SIG-M5 treated with dmso at 0.1 percent for 504 hours (cell line): ENCODE data around the gene SDR9C7.
"Not testable (repeated sequence)": the region's sequence is repeated elsewhere in the genome, so short reads cannot be mapped to it uniquely, and the experiment has no call there.

Experiments used
- DNase-seq: peaks from one replicate; lab custom pipeline; 2025; ENCODE audit not compliant: unreplicated experiment; lab: John Stamatoyannopoulos, UW

SDR9C7 gene

DNA sequence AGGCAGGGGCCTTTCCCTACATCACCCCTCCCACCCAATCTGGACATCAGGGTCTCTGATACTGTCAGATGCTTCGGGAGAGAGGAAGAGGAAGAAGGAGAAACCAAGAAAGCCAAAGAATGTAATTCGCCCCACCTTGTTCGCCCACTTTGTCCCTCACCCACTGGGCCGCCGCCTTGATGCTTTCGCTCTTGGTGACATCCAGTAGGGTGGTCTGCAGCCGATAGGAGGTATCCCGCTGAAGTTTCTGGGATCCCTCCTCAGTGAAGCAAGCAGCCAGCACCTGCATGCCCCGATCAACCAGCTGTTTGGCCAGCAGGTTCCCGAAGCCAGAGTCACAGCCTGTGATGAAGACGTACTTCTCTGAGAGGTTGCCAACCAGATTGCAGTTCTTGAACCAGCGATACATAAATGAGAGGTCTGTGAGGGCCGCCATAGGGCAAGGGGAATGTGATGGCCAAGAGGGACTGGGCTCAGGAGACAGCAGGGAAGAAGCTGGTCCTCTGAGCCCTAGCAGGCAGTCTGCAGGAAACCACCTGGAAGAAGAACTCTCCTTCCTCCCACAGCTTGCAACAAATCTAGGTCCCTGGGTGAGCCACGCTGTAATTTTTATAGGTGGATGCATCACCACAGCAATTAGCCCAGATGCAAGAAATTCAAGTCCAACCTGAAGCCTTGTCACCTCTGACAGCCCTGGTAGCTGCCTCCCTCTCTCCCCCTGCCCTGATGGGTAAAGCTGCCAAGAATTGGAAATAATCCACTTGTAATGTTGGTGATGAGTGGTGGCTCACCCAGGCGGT lies at the start of gene SDR9C7:
Gene SDR9C7 (minus strand): TSS at position 583 of the 800 bp plus-strand sequence. CDS start 147 bp downstream, at position 436.
- DNase-seq, result no peak

DNA sequence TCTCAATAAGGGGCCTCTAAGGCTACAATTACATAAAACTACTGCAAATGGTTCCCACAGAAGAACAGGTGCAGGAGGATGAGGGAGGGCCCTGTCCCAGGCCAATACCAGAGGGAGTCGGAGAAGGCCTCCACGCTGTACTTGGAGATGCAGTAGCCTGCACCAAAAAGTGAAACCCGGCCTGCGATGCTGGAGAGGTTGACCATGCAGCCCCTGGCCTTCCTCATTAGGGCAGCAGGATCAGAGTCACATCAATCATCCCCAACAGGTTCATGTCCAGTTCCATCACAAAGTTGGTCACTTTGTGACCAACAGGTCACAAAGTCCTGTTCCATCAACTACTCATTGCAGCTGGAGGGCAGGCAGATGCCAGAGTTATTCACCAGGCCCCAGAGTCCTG lies 49.2 kb upstream of the SDR9C7 start:
- no peak for DNase-seq

DNA sequence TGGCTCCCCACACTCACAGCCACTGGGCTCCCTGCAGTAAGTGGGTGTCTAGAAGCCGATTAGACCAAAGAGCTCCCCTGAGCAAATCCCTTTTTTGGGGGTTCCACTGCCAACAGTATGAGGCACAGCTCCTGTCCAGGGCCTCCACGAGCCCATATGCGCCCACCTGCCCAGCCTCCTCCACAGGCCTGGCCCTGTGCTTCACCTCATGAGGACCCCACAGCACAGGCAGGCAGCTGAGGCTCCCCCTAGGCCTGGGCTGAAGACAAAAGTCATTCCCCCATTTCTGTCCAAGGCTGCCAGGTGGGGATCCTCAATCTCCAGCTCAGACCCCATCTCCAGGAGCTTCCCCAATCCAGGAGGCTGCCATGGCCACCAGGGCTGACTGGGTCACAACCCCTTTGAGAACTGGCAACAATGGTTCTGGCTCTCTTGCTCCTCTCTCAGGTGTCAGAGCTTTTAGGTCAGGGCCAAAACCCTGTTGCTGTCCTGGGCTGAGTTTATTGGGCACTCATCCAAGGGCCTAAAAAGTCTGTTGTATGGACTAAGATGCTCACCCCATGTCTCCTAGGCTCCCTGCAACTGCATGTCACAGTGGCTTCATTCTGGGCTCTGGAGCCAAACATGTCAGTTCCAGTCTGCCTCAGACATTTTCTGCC lies 48.5 kb upstream of the SDR9C7 start:
- not testable (repeated sequence) for DNase-seq

DNA sequence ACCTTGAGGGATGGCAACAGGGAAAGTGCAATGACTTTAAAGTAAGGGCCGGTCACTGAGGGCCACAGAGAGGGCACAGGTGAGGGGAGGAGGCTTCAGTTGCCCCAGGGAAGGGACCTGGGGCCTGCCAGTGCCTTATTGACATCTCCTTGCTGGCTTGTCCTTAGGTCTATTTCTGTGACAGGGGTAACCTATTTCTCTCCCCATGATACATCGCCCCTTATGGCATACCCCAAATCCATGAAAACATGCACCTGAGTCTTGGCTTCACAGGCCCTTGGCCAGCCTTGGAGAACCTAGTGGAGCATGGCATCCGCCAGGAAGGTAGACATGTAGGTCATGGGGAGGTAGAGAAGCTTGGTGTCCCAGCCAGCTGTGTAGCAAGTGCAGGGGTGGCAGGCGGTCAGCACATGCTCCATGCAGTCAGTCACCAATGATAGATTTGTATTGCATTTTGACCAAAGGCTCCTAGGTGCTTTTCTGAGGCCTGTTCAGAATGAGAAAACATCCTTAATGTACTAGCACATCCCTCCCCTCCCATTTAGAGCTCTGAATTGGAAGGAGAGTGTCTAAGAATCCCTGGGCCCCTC lies 46.8 kb upstream of the SDR9C7 start:
- DNase-seq, result no peak

DNA sequence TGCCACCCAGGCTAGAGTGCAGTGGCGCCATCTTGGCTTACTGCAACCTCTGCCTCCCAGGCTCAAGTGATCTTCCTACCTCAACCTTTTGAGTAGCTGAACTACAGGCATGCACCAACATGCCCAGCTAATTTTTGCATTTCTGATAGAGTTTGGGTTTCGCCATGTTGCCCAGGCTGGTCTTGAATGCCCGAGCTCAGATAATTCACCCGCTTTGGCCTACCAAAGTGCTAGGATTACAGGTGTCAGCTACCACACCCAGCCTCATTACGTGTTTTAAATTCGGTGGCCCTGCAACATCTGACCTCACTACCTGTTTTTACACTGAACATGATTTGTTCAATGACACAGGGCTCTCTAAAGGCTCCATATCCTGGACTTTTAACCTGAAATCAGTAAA lies 46.1 kb upstream of the SDR9C7 start:
- DNase-seq, result no peak

DNA sequence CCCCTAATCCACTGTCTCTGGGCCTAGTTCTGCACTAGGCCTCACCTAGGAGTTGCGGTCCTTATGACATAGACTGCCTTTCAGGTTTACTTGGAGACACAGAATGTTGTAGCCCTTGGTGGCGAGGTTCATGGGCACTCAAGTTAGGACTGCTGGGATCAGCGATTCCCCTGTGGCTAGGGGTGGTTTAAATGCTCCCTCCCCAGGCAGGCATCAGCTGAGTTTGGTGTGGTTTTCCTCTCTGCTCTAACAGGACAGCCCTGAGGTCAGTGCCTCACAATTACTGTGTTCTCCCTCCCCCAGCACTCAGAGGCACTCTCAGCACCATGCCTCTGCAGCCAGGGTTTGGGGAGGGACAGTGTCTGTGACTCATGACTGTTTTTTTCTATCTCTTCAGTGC lies 45.4 kb upstream of the SDR9C7 start:
- DNase-seq, result no peak

DNA sequence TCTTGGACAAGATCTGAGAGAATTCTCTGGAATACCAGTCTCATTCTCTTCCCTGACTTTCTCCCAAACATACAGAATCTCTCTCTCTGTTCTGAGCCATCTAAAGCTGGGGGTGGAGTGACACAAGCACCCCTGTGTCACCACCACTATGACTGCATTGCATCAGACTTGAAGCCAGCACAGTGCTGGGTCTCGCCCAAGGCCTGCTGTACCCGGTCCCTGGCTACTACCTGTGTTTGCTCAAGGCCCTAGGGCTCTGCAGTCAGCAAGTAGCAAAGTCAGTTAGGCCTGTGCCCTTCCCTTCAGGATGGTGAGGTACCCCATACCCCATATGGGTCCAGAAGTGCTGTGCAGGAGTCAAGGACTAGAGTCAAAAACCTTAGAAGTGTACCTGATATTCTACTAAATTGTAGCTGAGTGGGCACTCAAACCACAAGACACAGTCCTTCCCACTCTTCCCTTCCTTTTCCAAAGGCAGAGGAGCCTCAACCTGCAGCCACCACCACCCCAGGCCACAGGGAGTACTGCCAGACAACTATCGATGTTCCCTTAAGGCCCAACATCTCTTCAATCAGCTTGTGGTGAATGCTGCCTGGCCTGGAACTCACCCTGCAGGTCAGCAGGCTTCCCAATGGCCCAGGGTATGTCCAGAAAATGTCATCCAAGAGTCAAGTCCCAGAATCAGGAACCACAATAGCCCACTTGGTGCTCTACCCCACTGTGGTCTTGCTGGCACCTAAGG lies 44.4 kb upstream of the SDR9C7 start:
- no peak for DNase-seq

DNA sequence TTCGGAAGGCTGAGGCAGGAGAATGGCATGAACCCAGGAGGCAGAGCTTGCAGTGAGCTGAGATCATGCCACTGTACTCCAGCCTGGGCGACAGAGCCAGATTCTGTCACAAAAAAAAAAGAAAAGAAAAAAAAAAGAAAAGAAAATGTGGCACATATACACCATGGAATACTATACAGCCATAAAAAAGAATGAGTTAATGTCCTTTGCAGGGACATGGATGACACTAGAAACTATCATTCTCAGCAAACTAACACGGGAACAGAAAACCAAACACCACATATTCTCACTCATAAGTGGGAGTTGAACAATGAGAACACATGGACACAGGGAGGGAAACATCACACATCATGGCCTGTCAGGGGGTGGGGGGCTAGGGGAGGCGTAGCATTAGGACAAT lies 43.2 kb upstream of the SDR9C7 start:
- DNase-seq, result not testable (repeated sequence)

DNA sequence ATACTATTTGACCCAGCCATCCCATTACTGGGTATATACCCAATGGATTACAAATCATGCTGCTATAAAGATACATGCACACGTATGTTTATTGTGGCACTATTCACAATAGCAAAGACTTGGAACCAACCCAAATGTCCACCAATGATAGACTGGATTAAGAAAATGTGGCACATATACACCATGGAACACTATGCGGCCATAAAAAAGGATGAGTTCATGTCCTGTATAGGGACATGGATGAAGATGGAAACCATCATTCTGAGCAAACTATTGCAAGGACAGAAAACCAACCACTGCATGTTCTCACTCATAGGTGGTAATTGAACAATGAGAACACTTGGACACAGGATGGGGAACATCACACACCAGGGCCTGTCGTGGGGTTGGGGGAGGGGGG lies 40.0 kb upstream of the SDR9C7 start:
- DNase-seq, result not testable (repeated sequence)

DNA sequence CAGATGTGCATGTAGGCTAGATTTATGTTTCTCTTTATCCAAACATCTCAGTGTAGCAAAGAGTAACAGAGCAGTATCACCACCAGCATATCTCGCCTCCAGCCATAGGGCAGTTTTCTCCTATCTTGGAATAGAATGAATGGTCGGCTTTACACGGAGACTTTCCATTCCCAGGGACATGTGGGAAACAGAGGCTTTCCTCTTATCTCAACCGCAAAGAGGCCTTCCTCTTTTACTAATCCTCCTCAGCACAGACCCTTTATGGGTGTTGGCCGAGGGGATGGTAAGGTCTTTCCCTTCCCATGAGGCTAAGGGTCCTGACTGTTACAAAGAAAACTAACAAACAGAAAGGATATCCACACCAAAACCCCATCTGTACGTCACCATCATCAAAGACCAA lies 34.7 kb upstream of the SDR9C7 start:
- DNase-seq, result not testable (repeated sequence)

DNA sequence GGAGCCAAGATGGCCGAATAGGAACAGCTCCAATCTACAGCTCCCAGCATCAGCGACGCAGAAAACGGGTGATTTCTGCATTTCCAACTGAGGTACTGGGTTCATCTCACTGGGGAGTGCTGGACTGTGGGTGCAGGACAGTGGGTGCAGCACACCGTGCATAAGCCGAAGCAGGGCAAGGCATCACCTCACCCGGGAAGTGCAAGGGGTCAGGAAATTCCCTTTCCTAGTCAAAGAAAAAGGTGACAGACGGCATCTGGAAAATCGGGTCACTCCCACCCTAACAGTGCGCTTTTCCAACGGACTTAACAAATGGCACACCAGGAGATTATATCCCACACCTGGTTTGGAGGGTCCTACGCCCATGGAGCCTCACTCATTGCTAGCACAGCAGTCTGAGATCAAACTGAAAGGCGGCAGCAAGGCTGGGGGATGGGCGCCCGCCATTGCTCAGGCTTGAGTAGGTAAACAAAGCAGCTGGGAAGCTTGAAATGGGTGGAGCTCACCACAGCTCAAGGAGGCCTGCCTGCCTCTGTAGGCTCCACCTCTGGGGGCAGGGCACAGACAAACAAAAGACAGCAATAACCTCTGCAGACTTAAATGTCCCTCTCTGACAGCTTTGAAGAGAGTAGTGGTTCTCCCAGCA lies 31.9 kb upstream of the SDR9C7 start:
- DNase-seq, result not testable (repeated sequence)

DNA sequence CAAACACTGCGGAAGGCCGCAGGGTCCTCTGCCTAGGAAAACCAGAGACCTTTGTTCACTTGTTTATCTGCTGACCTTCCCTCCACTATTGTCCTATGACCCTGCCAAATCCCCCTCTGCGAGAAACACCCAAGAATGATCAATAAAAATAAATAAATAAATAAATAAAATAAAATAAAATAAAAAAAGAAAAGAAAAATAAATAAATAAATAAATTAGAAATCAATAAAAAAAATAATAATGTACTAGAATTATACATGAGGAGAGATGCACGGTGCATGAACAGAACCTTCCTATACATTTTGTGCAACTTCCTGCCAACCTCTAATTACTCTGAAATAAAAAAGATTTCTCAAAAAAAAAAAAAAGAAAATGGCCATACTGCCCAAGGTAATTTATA lies 30.9 kb upstream of the SDR9C7 start:
- DNase-seq, result not testable (repeated sequence)

DNA sequence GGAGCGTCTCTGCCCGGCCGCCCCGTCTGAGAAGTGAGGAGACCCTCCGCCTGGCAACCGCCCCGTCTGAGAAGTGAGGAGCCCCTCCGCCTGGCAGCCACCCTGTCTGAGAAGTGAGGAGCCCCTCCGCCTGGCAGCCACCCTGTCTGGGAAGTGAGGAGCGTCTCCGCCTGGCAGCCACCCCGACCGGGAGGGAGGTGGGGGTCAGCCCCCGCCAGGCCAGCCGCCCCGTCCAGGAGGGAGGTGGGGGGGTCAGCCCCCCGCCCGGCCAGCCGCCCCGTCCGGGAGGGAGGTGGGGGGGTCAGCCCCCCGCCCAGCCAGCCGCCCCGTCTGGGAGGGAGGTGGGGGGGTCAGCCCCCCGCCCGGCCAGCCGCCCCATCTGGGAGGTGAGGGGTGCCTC lies 29.3 kb upstream of the SDR9C7 start:
- DNase-seq, result not testable (repeated sequence)

DNA sequence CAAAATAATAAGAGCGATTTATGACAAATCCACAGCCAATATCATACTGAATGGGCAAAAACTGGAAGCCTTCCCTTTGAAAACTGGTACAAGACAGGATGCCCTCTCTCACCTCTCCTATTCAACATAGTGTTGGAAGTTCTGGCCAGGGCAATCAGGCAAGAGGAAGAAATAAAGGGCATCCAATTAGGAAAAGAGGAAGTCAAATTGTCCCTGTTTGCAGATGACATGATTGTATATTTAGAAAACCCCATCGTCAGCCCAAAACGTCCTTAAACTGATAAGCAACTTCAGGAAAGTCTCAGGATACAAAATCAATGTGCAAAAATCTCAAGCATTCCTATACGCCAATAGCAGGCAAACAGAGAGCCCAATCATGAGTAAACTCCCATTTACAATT lies 28.0 kb upstream of the SDR9C7 start:
- DNase-seq, result not testable (repeated sequence)

DNA sequence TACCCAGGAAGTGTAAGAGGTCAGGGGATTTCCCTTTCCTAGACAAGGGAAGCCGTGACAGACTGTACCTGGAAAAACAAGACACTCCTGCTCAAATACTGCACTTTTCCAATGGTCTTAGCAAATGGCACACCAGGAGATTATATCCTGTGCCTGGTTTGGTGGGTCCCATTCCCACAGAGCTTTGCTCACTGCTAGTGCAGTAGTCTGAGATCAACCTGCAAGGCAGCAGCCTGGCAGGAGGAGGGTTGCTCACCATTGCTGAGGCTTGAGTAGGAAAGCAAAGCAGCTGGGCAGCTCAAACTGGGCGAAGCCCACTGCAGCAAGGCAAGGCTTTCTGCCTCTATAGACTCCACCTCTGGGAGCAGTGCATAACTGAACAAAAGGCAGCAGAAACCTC lies 24.2 kb upstream of the SDR9C7 start:
- DNase-seq, result no peak

DNA sequence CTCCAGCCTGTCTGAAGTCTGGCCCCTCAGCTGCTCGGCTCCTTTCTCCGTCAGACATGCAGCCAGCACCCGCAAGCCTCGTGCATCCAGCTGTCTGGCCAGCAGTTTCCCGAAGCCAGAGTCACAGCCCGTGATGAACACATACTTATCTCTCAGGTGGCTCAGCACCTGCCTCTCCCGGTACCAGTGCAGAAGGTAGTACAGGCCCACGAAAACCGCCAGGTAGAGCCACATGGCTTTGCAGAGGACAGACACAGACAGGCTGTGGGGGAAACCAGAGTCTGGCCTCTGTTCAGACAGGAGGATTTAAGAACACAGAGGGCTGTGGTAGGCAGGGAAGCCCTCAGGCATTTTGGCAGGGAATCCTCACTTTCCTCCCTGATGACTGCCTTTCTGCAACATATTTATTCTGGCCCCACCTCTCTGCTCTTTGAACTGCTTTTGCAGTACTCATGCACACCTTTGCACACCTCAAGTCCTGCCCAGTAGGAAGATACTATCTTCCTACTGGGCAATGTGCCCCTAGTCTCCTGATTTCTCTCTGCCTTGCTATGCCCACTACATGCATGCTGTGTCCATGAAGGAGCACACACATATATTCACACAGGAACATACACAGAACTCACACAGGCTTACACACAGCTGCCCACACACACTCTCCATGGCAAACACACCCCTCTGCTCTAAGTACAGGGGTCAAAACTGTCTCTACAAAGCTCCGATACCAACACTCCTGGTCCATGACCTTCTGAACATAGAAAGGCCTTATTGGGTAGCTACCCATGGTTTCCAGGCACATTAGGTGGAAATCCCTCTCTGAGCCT lies 23.2 kb upstream of the SDR9C7 start, which contains the start of gene RDH16:
Gene RDH16 (minus strand): TSS at position 380 of the 824 bp plus-strand sequence. CDS start 146 bp downstream, at position 234.
- DNase-seq, result no peak

DNA sequence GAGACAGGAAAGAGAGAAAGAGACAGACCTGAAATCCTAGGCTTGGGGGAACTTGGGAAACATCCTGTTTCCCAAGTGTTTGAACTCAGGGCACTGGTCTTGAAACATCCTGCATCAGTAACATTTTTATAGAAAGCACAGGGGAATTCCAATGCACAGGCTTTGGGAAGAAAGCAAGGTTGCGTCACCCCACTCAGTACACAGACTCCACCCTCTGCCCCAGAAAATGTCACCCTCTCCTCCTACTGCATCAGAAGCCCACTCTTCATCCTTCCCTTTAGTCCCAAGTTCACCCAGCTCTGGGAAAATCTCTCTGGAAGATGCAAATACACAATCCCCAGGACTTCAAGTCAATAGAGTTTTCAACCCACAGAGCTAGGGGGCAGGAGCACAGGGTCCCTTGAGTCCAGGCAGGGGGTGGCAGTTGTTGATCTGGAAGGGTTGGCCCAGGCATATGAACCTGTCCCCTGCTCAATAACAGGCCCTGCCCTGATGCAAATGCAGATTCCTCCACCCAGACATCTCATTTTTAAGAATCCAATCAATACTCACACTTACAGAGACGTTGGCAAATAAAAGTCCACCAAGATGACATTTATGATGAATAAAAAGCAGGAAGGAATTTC lies 21.5 kb upstream of the SDR9C7 start:
- DNase-seq, result no peak

DNA sequence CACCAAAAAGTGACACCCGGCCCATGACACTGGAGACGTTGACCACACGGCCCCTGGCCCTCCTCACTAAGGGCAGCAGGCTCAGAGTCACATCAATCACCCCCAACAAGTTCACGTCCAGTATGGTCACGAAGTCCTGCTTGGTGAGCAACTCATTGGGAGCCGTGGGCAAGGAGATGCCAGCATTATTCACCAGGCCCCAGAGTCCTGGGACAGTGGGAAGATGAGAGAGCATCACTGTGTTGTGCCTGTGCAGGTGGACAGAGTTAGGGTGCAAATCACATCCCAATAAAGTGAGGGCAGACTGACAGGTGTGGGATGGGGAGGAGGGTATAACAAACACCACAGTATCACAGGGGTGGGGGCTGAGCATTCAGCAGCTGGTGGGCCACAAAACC lies 20.7 kb upstream of the SDR9C7 start:
- DNase-seq, result no peak
